Neural cell (in vitro differentiated cells): Measurements from ENCODE around the gene GARIN3. TPM values are rescaled to one million over a fixed set of nuclear protein-coding genes. Genes with fewer than 3 reads are reported as not detected.

Experiments
- H2AFZ ChIP-seq: fragments of 200-600, 300-800 bp; sonication (generic), shearing (Covaris generic); 2 replicates; pipeline ENCODE4 v1.6.0; 2014; ENCODE audit warnings: low read depth, mild to moderate bottlenecking, antibody characterized with exemption, low read length, moderate library complexity
- H3F3A ChIP-seq: fragments of 200-600 bp; shearing (Covaris generic); 2 replicates; pipeline ENCODE4 v1.6.1; 2016; ENCODE audit warnings: mild to moderate bottlenecking, moderate library complexity, mixed read lengths, antibody characterized with exemption, low read length; ENCODE audit not compliant: insufficient read depth, poor library complexity, severe bottlenecking
- H3K27ac ChIP-seq: fragments of 200-600, 300-800 bp; sonication (generic), shearing (Covaris generic); 2 replicates; pipeline ENCODE4 v1.5.1; 2014; ENCODE audit warnings: mild to moderate bottlenecking, low read length, moderate library complexity
- H3K27me3 ChIP-seq: fragments of 300-800, 200-600 bp; sonication (generic), shearing (Covaris generic); 2 replicates; pipeline ENCODE4 v1.6.0; 2014; ENCODE audit warnings: mild to moderate bottlenecking, low read depth, low read length, moderate library complexity; ENCODE audit not compliant: insufficient read depth
- H3K36me3 ChIP-seq: fragments of 300-800, 200-600 bp; sonication (generic), shearing (Covaris generic); 2 replicates; pipeline ENCODE4 v1.5.1; 2014; ENCODE audit warnings: mild to moderate bottlenecking, antibody characterized with exemption, low read length, moderate library complexity; ENCODE audit not compliant: insufficient read depth
- H3K4me2 ChIP-seq: fragments of 300-800, 200-600 bp; sonication (generic), shearing (Covaris generic); 2 replicates; pipeline ENCODE4 v1.6.0; 2014; ENCODE audit warnings: mild to moderate bottlenecking, low read length
- H3K4me3 ChIP-seq: fragments of 300-800, 200-600 bp; sonication (generic), shearing (Covaris generic); 2 replicates; pipeline ENCODE4 v1.5.1; 2014; ENCODE audit warnings: mild to moderate bottlenecking, low read length, moderate library complexity
- H3K79me2 ChIP-seq: fragments of 200-600 bp; shearing (Covaris generic); replicated peaks from 2 replicates; pipeline ENCODE4 v1.6.0; 2014; ENCODE audit warnings: mild to moderate bottlenecking, low read length, moderate library complexity; ENCODE audit not compliant: insufficient read depth
- H3K9ac ChIP-seq: fragments of 300-800, 200-600 bp; sonication (generic), shearing (Covaris generic); 2 replicates; pipeline ENCODE4 v1.6.1; 2016; ENCODE audit warnings: mild to moderate bottlenecking, low read length, mixed read lengths
- H3K9me2 ChIP-seq: fragments of 200-600 bp; shearing (Covaris generic); 2 replicates; pipeline ENCODE4 v1.6.1; 2016; ENCODE audit warnings: mild to moderate bottlenecking, low read length, mixed read lengths; ENCODE audit not compliant: insufficient read depth
- H3K9me3 ChIP-seq: fragments of 200-600, 300-800 bp; sonication (generic), shearing (Covaris generic); 2 replicates; pipeline ENCODE4 v1.6.1; 2016; ENCODE audit warnings: mild to moderate bottlenecking, mixed run types, low read length, moderate library complexity, mixed read lengths
- H4K20me1 ChIP-seq: fragments of 200-600 bp; shearing (Covaris generic); 2 replicates; pipeline ENCODE4 v1.6.1; 2016; ENCODE audit warnings: mild to moderate bottlenecking, mixed run types; ENCODE audit not compliant: insufficient read depth
- CTCF ChIP-seq: fragments of 450-650 bp; IDR thresholded peaks from 2 replicates; pipeline ENCODE4 v1.5.1; 2014; ENCODE audit warnings: antibody characterized with exemption, mild to moderate bottlenecking, moderate library complexity; ENCODE audit not compliant: poor library complexity, severe bottlenecking
- EP300 ChIP-seq: fragments of 450-650 bp; conservative IDR thresholded peaks from 2 replicates; pipeline ENCODE4 v1.6.1; 2014; ENCODE audit warnings: antibody characterized with exemption, mild to moderate bottlenecking, moderate library complexity; ENCODE audit not compliant: poor library complexity, severe bottlenecking
- EZH2 ChIP-seq: fragments of 200-600, 300-800 bp; shearing (Covaris generic), sonication (generic); IDR thresholded peaks from 2 replicates; pipeline ENCODE4 v1.6.1; 2014; ENCODE audit warnings: antibody characterized with exemption, low read length, borderline replicate concordance, mild to moderate bottlenecking; ENCODE audit not compliant: insufficient read depth, poor library complexity, severe bottlenecking
- MXI1 ChIP-seq: fragments of 450-650 bp; conservative IDR thresholded peaks from 2 replicates; pipeline ENCODE4 v1.6.1; 2014; ENCODE audit warnings: antibody characterized with exemption, mild to moderate bottlenecking; ENCODE audit not compliant: poor library complexity, severe bottlenecking
- POLR2AphosphoS5 ChIP-seq: IDR thresholded peaks from 2 replicates; pipeline ENCODE4 v1.6.1; 2012
- RAD21 ChIP-seq: fragments of 450-650 bp; conservative IDR thresholded peaks from 2 replicates; pipeline ENCODE4 v1.6.1; 2014; ENCODE audit warnings: antibody characterized with exemption, mild to moderate bottlenecking, moderate library complexity
- REST ChIP-seq: IDR thresholded peaks from 2 replicates; pipeline ENCODE4 v1.6.1; 2012; ENCODE audit warnings: borderline replicate concordance
- SMC3 ChIP-seq: fragments of 450-650 bp; conservative IDR thresholded peaks from 2 replicates; pipeline ENCODE4 v1.6.1; 2014; ENCODE audit warnings: antibody characterized with exemption, mild to moderate bottlenecking, moderate library complexity; ENCODE audit not compliant: poor library complexity
- TAF1 ChIP-seq: IDR thresholded peaks from 2 replicates; pipeline ENCODE4 v1.6.1; 2012; ENCODE audit warnings: low read depth
- polyA plus RNA-seq: library from polyadenylated mRNA; depleted of rRNA; stranded (reverse); fragments of >200 nt; gene quantifications from 2 replicates; pipeline ENCODE4 v1.2.3, GENCODE V29; 2014

GARIN3 gene
- polyA plus RNA-seq, 1 donor from 2014 or later: not detected

- no peaks in the 10 kb centered on the region for H3K36me3 ChIP-seq
- no peak overlapping the region for H3K27ac ChIP-seq
- no peaks in the 10 kb centered on the region for H3F3A ChIP-seq
- H3K27me3 ChIP-seq: no peaks in the 10 kb centered on the region
- H3K9me3 ChIP-seq: no peaks in the 10 kb centered on the region
- H3K9ac ChIP-seq: no peak overlapping the region
- H3K4me3 ChIP-seq: no peak overlapping the region
- no peak overlapping the region for H3K4me2 ChIP-seq
- H2AFZ ChIP-seq: no peak overlapping the region
- no peaks in the 10 kb centered on the region for H3K9me2 ChIP-seq
- TF ChIP-seq POLR2AphosphoS5 (no peak), EP300 (no peak), SMC3 (no peak), CTCF (no peak), EZH2 (no peak), RAD21 (no peak), TAF1 (no peak), MXI1 (no peak), REST (no peak)
- no peaks in the 10 kb centered on the region for H3K79me2 ChIP-seq
- H4K20me1 ChIP-seq: no peaks in the 10 kb centered on the region
Measured at GRCh38 chr5:157188270-157188669, 22.2 kb upstream of the GARIN3 start.

- no peaks in the 10 kb centered on the region for H4K20me1 ChIP-seq
- H3K36me3 ChIP-seq: no peaks in the 10 kb centered on the region
- no peak for TF ChIP-seq TAF1
- no peak for TF ChIP-seq EP300
- no peak for TF ChIP-seq RAD21
- no peak for TF ChIP-seq POLR2AphosphoS5
- TF ChIP-seq MXI1: no peak
- no peak for TF ChIP-seq EZH2
- TF ChIP-seq REST: no peak
- no peak for TF ChIP-seq CTCF
- no peak for TF ChIP-seq SMC3
- H3K9ac ChIP-seq: no peak overlapping the region
- no peak overlapping the region for H2AFZ ChIP-seq
- no peaks in the 10 kb centered on the region for H3K79me2 ChIP-seq
- H3K9me2 ChIP-seq: no peaks in the 10 kb centered on the region
- H3K4me2 ChIP-seq: no peak overlapping the region
- H3K27me3 ChIP-seq: no peaks in the 10 kb centered on the region
- H3F3A ChIP-seq: no peaks in the 10 kb centered on the region
- no peak overlapping the region for H3K4me3 ChIP-seq
- H3K27ac ChIP-seq: no peak overlapping the region
- H3K9me3 ChIP-seq: no peaks in the 10 kb centered on the region
Measured at GRCh38 chr5:157187046-157187754, 21.1 kb upstream of the GARIN3 start.
